SK-N-SH (cell line): ENCODE data around the gene SLC43A3. TPM values are rescaled to one million over a fixed set of nuclear protein-coding genes. Genes with fewer than 3 reads are reported as not detected.

Experiments used
- CTCF ChIA-PET: fragments of 300-600, 350-600 bp; formaldehyde crosslinking; extraction: SDS; loops from one replicate; lab custom pipeline; 2021; lab: Yijun Ruan, JAX
- POLR2A ChIA-PET: fragments of 350-600 bp; sonication (Branson Sonifier 250); formaldehyde crosslinking; extraction: SDS; loops from one replicate; lab custom pipeline; 2020; ENCODE audit warnings: antibody characterized with exemption, inconsistent platforms; lab: Yijun Ruan, JAX
- DNase-seq: peaks from one replicate; pipeline ENCODE4 v3.0.0; 2012
- H2AFZ ChIP-seq: fragments of 200-600 bp; sonication (generic); 2 replicates; pipeline ENCODE4 v1.8.1; 2016; ENCODE audit warnings: antibody characterized with exemption, mild to moderate bottlenecking, low read depth
- H3F3A ChIP-seq: fragments of 200-600 bp; sonication (generic); replicated peaks from 2 replicates; pipeline ENCODE3; 2016; ENCODE audit warnings: antibody characterized with exemption, mild to moderate bottlenecking; ENCODE audit not compliant: insufficient read depth
- H3K27ac ChIP-seq, 2 experiments: fragments of 200-500 bp in 1 of 2; fragments of 200-600 bp in 1 of 2; sonication (Bioruptor generic) in 1 of 2; sonication (generic), shearing (Covaris generic) in 1 of 2; 2 replicates each; pipeline versions ENCODE4 v1.5.1 to v1.6.1; 2014 to 2016; ENCODE audit warnings: low read depth in 2 of 2, inconsistent platforms in 1 of 2, low read length in 1 of 2, mild to moderate bottlenecking in 1 of 2, mixed read lengths in 1 of 2
- H3K27me3 ChIP-seq: fragments of 200-600 bp; sonication (generic), shearing (Covaris generic); 2 replicates; pipeline ENCODE4 v1.6.1; 2016; ENCODE audit warnings: mixed run types; ENCODE audit not compliant: insufficient read depth
- H3K36me3 ChIP-seq, 2 experiments: fragments of 200-500 bp in 1 of 2; fragments of 200-600 bp in 1 of 2; sonication (Bioruptor generic) in 1 of 2; sonication (generic) in 1 of 2; replicated peaks in 1 of 2; 2 replicates each; pipeline versions ENCODE3 to v1.5.1; 2014 to 2016; ENCODE audit warnings: low read length in 1 of 2, mild to moderate bottlenecking in 1 of 2; ENCODE audit not compliant: insufficient read depth in 2 of 2, control insufficient read depth in 1 of 2
- H3K4me1 ChIP-seq, 2 experiments: fragments of 200-500 bp in 1 of 2; fragments of 200-600 bp in 1 of 2; sonication (Bioruptor generic) in 1 of 2; sonication (generic), shearing (Covaris generic) in 1 of 2; 2 replicates each; pipeline versions ENCODE4 v1.5.1 to v1.6.1; 2014 to 2016; ENCODE audit warnings: low read depth in 1 of 2, low read length in 1 of 2, mixed run types in 1 of 2; ENCODE audit not compliant: insufficient read depth in 2 of 2, control insufficient read depth in 1 of 2
- H3K4me2 ChIP-seq: fragments of 200-600 bp; sonication (generic), shearing (Covaris generic); 2 replicates; pipeline ENCODE4 v1.6.1; 2017; ENCODE audit warnings: mixed run types
- H3K4me3 ChIP-seq, 2 experiments: fragments of 200-500 bp in 1 of 2; fragments of 200-600 bp in 1 of 2; sonication (Bioruptor generic) in 1 of 2; sonication (generic), shearing (Covaris generic) in 1 of 2; 2 replicates each; pipeline versions ENCODE4 v1.5.1 to v1.8.1; 2014 to 2016; ENCODE audit warnings: low read depth in 2 of 2, inconsistent platforms in 1 of 2, low read length in 1 of 2, mild to moderate bottlenecking in 1 of 2, mixed read lengths in 1 of 2, moderate library complexity in 1 of 2
- H3K79me2 ChIP-seq: fragments of 200-600 bp; sonication (generic); 2 replicates; pipeline ENCODE4 v1.8.1; 2017; ENCODE audit warnings: mild to moderate bottlenecking; ENCODE audit not compliant: insufficient read depth
- H3K9ac ChIP-seq: fragments of 200-600 bp; sonication (generic); 2 replicates; pipeline ENCODE4 v1.6.1; 2017; ENCODE audit warnings: mixed run types
- H3K9me2 ChIP-seq: fragments of 200-600 bp; sonication (generic); 2 replicates; pipeline ENCODE4 v1.6.1; 2017; ENCODE audit warnings: mixed run types
- H3K9me3 ChIP-seq: fragments of 200-600 bp; sonication (generic); 2 replicates; pipeline ENCODE4 v1.6.1; 2017; ENCODE audit warnings: mixed run types, mild to moderate bottlenecking, moderate library complexity
- H4K20me1 ChIP-seq: fragments of 200-600 bp; sonication (generic); 2 replicates; pipeline ENCODE4 v1.6.1; 2017; ENCODE audit warnings: mild to moderate bottlenecking, mixed run types; ENCODE audit not compliant: insufficient read depth
- EP300 ChIP-seq, 2 experiments: IDR thresholded peaks; 2 replicates each; pipeline versions ENCODE4 v1.4.0 to v1.6.1; 2012; ENCODE audit warnings: borderline replicate concordance in 1 of 2, low read depth in 1 of 2, low read length in 1 of 2
- JUND ChIP-seq: IDR thresholded peaks from 2 replicates; pipeline ENCODE4 v1.4.0; 2012
- WGBS: methylation state at CpG from one replicate; pipeline ENCODE4 v1.1.6; 2017; ENCODE audit warnings: low lambda C conversion rate; 5-methylcytosine and 5-hydroxymethylcytosine counted together
- polyA plus RNA-seq, 3 experiments: library from polyadenylated mRNA; depleted of rRNA; stranded (reverse); fragments of >200 nt; gene quantifications; 2 replicates each; pipeline ENCODE4 v1.2.3, GENCODE V29; 2012
- small RNA-seq, 7 experiments: library from RNA; depleted of rRNA; stranded (forward); fragments of <200 nt; gene quantifications; one replicate each; pipeline ENCODE3, GENCODE V24; 2012
- TF ChIP-seq, protein P1 (sequence below): fragments of 150-350 bp; IDR thresholded peaks from 2 replicates; pipeline ENCODE4 v1.6.1; 2016; ENCODE audit warnings: mild to moderate bottlenecking, low read depth, low read length

Gene SLC43A3
- polyA plus RNA-seq, 1 of the 3 experiments (the other 2 are of a cell fraction), result 4.1 TPM

DNA sequence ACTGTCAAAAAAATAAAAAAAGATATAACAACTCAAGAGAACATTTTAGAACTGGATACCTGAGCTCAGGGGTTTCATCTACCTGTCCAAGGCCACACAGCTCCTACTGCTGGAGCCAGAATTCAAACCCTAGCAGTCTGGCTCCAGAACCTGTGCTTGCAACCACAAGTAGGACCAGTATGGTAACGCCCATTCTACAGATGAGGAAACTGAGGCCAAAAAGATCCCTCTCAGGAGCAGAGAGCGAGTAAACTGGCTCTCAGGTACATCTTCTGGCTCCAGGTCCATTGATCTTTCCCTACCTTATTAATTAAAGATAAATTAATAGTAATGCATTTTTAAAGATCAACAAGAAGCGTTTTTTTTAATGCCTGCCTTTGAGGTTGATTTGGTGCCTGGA lies 69.6 kb downstream of the SLC43A3 start:
- TF ChIP-seq, protein P1, sequence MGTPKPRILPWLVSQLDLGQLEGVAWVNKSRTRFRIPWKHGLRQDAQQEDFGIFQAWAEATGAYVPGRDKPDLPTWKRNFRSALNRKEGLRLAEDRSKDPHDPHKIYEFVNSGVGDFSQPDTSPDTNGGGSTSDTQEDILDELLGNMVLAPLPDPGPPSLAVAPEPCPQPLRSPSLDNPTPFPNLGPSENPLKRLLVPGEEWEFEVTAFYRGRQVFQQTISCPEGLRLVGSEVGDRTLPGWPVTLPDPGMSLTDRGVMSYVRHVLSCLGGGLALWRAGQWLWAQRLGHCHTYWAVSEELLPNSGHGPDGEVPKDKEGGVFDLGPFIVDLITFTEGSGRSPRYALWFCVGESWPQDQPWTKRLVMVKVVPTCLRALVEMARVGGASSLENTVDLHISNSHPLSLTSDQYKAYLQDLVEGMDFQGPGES, result no peak
- TF ChIP-seq EP300 (IDR thresholded peaks at IDR 0.05; ENCODE audit: borderline replicate concordance in 1 of 2, low read depth in 1 of 2, low read length in 1 of 2) (no peak), JUND (no peak)
- CTCF ChIA-PET, result interaction anchor here (0.7 to 2.4 kb wide), 5 partner anchors 11 to 101 kb away, joined by 3 to 12 read pairs (median 3); no protein-coding TSS in a partner anchor
- H3K9ac ChIP-seq, result no peak overlapping the region

More for the DNA sequence above, 69.6 kb downstream of the SLC43A3 start:
- Histone ChIP-seq H3K4me3 (no peak overlapping the region), H3K9me2 (no peaks in the 10 kb centered on the region), H3K4me1 (no peaks in the 10 kb centered on the region; a peak in 1 of 4 replicates), H3K79me2 (no peaks in the 10 kb centered on the region), H3K4me2 (no peak overlapping the region), H2AFZ (no peak overlapping the region), H3F3A (no peaks in the 10 kb centered on the region), H3K27ac (no peak overlapping the region), H4K20me1 (no peaks in the 10 kb centered on the region), H3K9me3 (no peaks in the 10 kb centered on the region), H3K27me3 (peaks cover 4% of the 10 kb centered on the region; the same call in 1 of the 2 replicates), H3K36me3 (no peaks in the 10 kb centered on the region)
- 51% methylated on average over 3 of the region's 3 CpGs for WGBS
- no peak for DNase-seq
- POLR2A ChIA-PET, result no interaction called here

Small RNA genes lying within 50 kb of the gene (small RNA-seq; reads per million reads assigned to genes)
- 0 to 0.38 (median 0) reads per million in 7 experiments for gene RNA5SP341

Other genes starting within 250 kb of the SLC43A3 start
- gene LRRC55, start 245.2 kb downstream of the SLC43A3 start, polyA plus RNA-seq (2012; rRNA removed), result not detected in 2 replicates
- 0.03 and 0.15 TPM in 2 replicates for gene APLNR, start 189.9 kb downstream of the SLC43A3 start, polyA plus RNA-seq (2012; rRNA removed)
- gene TNKS1BP1, start 102.2 kb downstream of the SLC43A3 start, polyA plus RNA-seq (2012; rRNA removed), result 29.6 and 43.3 TPM in 2 replicates
- 122 and 137 TPM in 2 replicates for gene SSRP1, start 91.2 kb downstream of the SLC43A3 start, polyA plus RNA-seq (2012; rRNA removed)
- not detected in 2 replicates for gene P2RX3, start 88.8 kb downstream of the SLC43A3 start, polyA plus RNA-seq (2012; rRNA removed)
- not detected in 2 replicates for gene PRG3, start 46.0 kb downstream of the SLC43A3 start, polyA plus RNA-seq (2012; rRNA removed)
- gene PRG2, start 36.5 kb downstream of the SLC43A3 start, polyA plus RNA-seq (2012; rRNA removed), result not detected in 2 replicates
- 0.08 and 0.30 TPM in 2 replicates for gene RTN4RL2, start 33.4 kb upstream of the SLC43A3 start, polyA plus RNA-seq (2012; rRNA removed)
- 3.7 and 4.4 TPM in 2 replicates for gene SLC43A1, start 88.6 kb upstream of the SLC43A3 start, polyA plus RNA-seq (2012; rRNA removed)
- 179 and 189 TPM in 2 replicates for gene TIMM10, start 103.6 kb upstream of the SLC43A3 start, polyA plus RNA-seq (2012; rRNA removed)
- not detected in 2 replicates for gene SMTNL1, start 110.5 kb upstream of the SLC43A3 start, polyA plus RNA-seq (2012; rRNA removed)
- 65.9 and 77.0 TPM in 2 replicates for gene UBE2L6, start 140.6 kb upstream of the SLC43A3 start, polyA plus RNA-seq (2012; rRNA removed)
- gene SERPING1, start 170.6 kb upstream of the SLC43A3 start, polyA plus RNA-seq (2012; rRNA removed), result 1.9 and 4.5 TPM in 2 replicates
- 2.3 and 2.4 TPM in 2 replicates for gene YPEL4, start 222.8 kb upstream of the SLC43A3 start, polyA plus RNA-seq (2012; rRNA removed)
- 18.1 and 25.8 TPM in 2 replicates for gene CLP1, start 230.6 kb upstream of the SLC43A3 start, polyA plus RNA-seq (2012; rRNA removed)
- 46.6 and 54.8 TPM in 2 replicates for gene ZDHHC5, start 241.0 kb upstream of the SLC43A3 start, polyA plus RNA-seq (2012; rRNA removed)